NCI-H1048 (cell line): ENCODE measurements around the gene HHATL.

Experiments
- DNase-seq: peaks from one replicate; lab custom pipeline; 2025; lab: John Stamatoyannopoulos, UW

HHATL gene

GRCh38 chr3:42702066-42702951 lies at the start of gene HHATL:
Gene HHATL, minus strand, starts transcription at chr3:42702798. Its CDS starts 1,972 bp downstream, at chr3:42700826.
- DNase-seq = no peak

- no peak for DNase-seq
Observed at GRCh38 chr3:42751609-42752008, 49.0 kb upstream of the HHATL start.

- DNase-seq = no peak
Observed at GRCh38 chr3:42750834-42751233, 48.2 kb upstream of the HHATL start.

- DNase-seq = no peak
Observed at GRCh38 chr3:42749753-42750231, 47.2 kb upstream of the HHATL start.

- no peak for DNase-seq
Observed at GRCh38 chr3:42749025-42749752, 46.6 kb upstream of the HHATL start.

- DNase-seq = no peak
Observed at GRCh38 chr3:42747581-42747980, 45.0 kb upstream of the HHATL start.

- no peak for DNase-seq
Observed at GRCh38 chr3:42746455-42747450, 44.2 kb upstream of the HHATL start.

GRCh38 chr3:42745776-42746454 lies 43.3 kb upstream of the HHATL start:
- no peak for DNase-seq

- DNase-seq = no peak
Observed at GRCh38 chr3:42745291-42745745, 42.7 kb upstream of the HHATL start.

- no peak for DNase-seq
Observed at GRCh38 chr3:42743204-42743995, 40.8 kb upstream of the HHATL start.

- no peak for DNase-seq
Observed at GRCh38 chr3:42742688-42743087, 40.1 kb upstream of the HHATL start.

GRCh38 chr3:42742259-42742658 lies 39.7 kb upstream of the HHATL start:
- no peak for DNase-seq

GRCh38 chr3:42741796-42742195 lies 39.2 kb upstream of the HHATL start:
- no peak for DNase-seq

- no peak for DNase-seq
Observed at GRCh38 chr3:42739401-42740158, 37.0 kb upstream of the HHATL start.

- no peak for DNase-seq
Observed at GRCh38 chr3:42736531-42736930, 33.9 kb upstream of the HHATL start.

- DNase-seq = no peak
Observed at GRCh38 chr3:42736081-42736480, 33.5 kb upstream of the HHATL start.

- no peak for DNase-seq
Observed at GRCh38 chr3:42735615-42736014, 33.0 kb upstream of the HHATL start.

- no peak for DNase-seq
Observed at GRCh38 chr3:42735019-42735418, 32.4 kb upstream of the HHATL start.

- no peak for DNase-seq
Observed at GRCh38 chr3:42734263-42734860, 31.8 kb upstream of the HHATL start.
